ENCODE measurements around the gene SIL1.

GRCh38 chr5:139124774-139125520 is 73.2 kb downstream of the SIL1 start:
- TF ChIP-seq KAT7 (CRISPR knock-in tag; IDR thresholded peaks at IDR 0.05; ENCODE audit: borderline replicate concordance) (no peak), ARID4B (CRISPR knock-in tag; IDR thresholded peaks at IDR 0.05; ENCODE audit: borderline replicate concordance) (no peak), NR3C1 (CRISPR knock-in tag; conservative IDR thresholded peaks at IDR 0.05; ENCODE audit: low read depth) (no peak), GABPB1 (CRISPR knock-in tag; IDR thresholded peaks at IDR 0.05) (no peak)
- TF ChIP-seq, protein P1, sequence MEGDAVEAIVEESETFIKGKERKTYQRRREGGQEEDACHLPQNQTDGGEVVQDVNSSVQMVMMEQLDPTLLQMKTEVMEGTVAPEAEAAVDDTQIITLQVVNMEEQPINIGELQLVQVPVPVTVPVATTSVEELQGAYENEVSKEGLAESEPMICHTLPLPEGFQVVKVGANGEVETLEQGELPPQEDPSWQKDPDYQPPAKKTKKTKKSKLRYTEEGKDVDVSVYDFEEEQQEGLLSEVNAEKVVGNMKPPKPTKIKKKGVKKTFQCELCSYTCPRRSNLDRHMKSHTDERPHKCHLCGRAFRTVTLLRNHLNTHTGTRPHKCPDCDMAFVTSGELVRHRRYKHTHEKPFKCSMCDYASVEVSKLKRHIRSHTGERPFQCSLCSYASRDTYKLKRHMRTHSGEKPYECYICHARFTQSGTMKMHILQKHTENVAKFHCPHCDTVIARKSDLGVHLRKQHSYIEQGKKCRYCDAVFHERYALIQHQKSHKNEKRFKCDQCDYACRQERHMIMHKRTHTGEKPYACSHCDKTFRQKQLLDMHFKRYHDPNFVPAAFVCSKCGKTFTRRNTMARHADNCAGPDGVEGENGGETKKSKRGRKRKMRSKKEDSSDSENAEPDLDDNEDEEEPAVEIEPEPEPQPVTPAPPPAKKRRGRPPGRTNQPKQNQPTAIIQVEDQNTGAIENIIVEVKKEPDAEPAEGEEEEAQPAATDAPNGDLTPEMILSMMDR (IDR thresholded peaks at IDR 0.05) = no peak
- TF ChIP-seq, protein P2, sequence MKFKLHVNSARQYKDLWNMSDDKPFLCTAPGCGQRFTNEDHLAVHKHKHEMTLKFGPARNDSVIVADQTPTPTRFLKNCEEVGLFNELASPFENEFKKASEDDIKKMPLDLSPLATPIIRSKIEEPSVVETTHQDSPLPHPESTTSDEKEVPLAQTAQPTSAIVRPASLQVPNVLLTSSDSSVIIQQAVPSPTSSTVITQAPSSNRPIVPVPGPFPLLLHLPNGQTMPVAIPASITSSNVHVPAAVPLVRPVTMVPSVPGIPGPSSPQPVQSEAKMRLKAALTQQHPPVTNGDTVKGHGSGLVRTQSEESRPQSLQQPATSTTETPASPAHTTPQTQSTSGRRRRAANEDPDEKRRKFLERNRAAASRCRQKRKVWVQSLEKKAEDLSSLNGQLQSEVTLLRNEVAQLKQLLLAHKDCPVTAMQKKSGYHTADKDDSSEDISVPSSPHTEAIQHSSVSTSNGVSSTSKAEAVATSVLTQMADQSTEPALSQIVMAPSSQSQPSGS (CRISPR knock-in tag; IDR thresholded peaks at IDR 0.05; ENCODE audit: borderline replicate concordance, low read depth) = no peak
- TF ChIP-seq, protein P3, sequence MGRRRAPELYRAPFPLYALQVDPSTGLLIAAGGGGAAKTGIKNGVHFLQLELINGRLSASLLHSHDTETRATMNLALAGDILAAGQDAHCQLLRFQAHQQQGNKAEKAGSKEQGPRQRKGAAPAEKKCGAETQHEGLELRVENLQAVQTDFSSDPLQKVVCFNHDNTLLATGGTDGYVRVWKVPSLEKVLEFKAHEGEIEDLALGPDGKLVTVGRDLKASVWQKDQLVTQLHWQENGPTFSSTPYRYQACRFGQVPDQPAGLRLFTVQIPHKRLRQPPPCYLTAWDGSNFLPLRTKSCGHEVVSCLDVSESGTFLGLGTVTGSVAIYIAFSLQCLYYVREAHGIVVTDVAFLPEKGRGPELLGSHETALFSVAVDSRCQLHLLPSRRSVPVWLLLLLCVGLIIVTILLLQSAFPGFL (CRISPR knock-in tag; IDR thresholded peaks at IDR 0.05; ENCODE audit: borderline replicate concordance) = no peak

Data from WTC11 (cell line).